OCI-LY3 (cell line): Measurements from ENCODE around the gene ADAMTS2.

Source experiments
- EZH2phosphoT487 ChIP-seq: fragments of 200-600 bp; shearing (Covaris generic); IDR thresholded peaks from 2 replicates; pipeline ENCODE4 v1.6.1; 2018; ENCODE audit warnings: antibody characterized with exemption, mixed run types, low read depth
- TF ChIP-seq, protein P1 (sequence below): fragments of 200-600, 300-600 bp; sonication (generic); IDR thresholded peaks from 2 replicates; pipeline ENCODE4 v1.5.1; 2014; ENCODE audit warnings: antibody characterized with exemption, low read length, low read depth

GRCh38 chr5:179115307-179115706, 230.0 kb downstream of the ADAMTS2 start:
- TF ChIP-seq, protein P1, sequence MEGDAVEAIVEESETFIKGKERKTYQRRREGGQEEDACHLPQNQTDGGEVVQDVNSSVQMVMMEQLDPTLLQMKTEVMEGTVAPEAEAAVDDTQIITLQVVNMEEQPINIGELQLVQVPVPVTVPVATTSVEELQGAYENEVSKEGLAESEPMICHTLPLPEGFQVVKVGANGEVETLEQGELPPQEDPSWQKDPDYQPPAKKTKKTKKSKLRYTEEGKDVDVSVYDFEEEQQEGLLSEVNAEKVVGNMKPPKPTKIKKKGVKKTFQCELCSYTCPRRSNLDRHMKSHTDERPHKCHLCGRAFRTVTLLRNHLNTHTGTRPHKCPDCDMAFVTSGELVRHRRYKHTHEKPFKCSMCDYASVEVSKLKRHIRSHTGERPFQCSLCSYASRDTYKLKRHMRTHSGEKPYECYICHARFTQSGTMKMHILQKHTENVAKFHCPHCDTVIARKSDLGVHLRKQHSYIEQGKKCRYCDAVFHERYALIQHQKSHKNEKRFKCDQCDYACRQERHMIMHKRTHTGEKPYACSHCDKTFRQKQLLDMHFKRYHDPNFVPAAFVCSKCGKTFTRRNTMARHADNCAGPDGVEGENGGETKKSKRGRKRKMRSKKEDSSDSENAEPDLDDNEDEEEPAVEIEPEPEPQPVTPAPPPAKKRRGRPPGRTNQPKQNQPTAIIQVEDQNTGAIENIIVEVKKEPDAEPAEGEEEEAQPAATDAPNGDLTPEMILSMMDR, result no peak
- no peak for TF ChIP-seq EZH2phosphoT487
